ENCODE results near the gene PCDHGB4.

- no peak for TF ChIP-seq ZBTB1 (tag by site-specific recombination; IDR thresholded peaks at IDR 0.05)
- no peak for TF ChIP-seq CTCF (tag by site-specific recombination; IDR thresholded peaks at IDR 0.05)
- TF ChIP-seq, protein P1, sequence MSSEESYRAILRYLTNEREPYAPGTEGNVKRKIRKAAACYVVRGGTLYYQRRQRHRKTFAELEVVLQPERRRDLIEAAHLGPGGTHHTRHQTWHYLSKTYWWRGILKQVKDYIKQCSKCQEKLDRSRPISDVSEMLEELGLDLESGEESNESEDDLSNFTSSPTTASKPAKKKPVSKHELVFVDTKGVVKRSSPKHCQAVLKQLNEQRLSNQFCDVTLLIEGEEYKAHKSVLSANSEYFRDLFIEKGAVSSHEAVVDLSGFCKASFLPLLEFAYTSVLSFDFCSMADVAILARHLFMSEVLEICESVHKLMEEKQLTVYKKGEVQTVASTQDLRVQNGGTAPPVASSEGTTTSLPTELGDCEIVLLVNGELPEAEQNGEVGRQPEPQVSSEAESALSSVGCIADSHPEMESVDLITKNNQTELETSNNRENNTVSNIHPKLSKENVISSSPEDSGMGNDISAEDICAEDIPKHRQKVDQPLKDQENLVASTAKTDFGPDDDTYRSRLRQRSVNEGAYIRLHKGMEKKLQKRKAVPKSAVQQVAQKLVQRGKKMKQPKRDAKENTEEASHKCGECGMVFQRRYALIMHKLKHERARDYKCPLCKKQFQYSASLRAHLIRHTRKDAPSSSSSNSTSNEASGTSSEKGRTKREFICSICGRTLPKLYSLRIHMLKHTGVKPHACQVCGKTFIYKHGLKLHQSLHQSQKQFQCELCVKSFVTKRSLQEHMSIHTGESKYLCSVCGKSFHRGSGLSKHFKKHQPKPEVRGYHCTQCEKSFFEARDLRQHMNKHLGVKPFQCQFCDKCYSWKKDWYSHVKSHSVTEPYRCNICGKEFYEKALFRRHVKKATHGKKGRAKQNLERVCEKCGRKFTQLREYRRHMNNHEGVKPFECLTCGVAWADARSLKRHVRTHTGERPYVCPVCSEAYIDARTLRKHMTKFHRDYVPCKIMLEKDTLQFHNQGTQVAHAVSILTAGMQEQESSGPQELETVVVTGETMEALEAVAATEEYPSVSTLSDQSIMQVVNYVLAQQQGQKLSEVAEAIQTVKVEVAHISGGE (tag by site-specific recombination; conservative IDR thresholded peaks at IDR 0.05; ENCODE audit: low read depth): no peak
- TF ChIP-seq, protein P2, sequence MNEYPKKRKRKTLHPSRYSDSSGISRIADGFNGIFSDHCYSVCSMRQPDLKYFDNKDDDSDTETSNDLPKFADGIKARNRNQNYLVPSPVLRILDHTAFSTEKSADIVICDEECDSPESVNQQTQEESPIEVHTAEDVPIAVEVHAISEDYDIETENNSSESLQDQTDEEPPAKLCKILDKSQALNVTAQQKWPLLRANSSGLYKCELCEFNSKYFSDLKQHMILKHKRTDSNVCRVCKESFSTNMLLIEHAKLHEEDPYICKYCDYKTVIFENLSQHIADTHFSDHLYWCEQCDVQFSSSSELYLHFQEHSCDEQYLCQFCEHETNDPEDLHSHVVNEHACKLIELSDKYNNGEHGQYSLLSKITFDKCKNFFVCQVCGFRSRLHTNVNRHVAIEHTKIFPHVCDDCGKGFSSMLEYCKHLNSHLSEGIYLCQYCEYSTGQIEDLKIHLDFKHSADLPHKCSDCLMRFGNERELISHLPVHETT (tag by site-specific recombination; IDR thresholded peaks at IDR 0.05): no peak
- TF ChIP-seq ZNF610 (tag by site-specific recombination; IDR thresholded peaks at IDR 0.05; ENCODE audit: borderline replicate concordance): no peak
Observed at GRCh38 chr5:141389153-141390042, 1.9 kb downstream of the PCDHGB4 start.
